ENCODE measurements around the gene PRKCZ.
A peak's percentile ranks its signal among the peaks of the same experiment; 100 is the strongest.

PRKCZ gene

GRCh38 chr1:2178875-2179274, 128.7 kb downstream of the PRKCZ start:
- no peak for DNase-seq (ENCODE audit: low spot score)

- peak; percentile 40 for DNase-seq (ENCODE audit: low spot score)
Measured at GRCh38 chr1:2179283-2180013, 129.2 kb downstream of the PRKCZ start.

- DNase-seq (ENCODE audit: low spot score): no peak
Measured at GRCh38 chr1:2180297-2181245, 130.4 kb downstream of the PRKCZ start.

GRCh38 chr1:2181271-2181670, 131.1 kb downstream of the PRKCZ start:
- no peak for DNase-seq (ENCODE audit: low spot score)

GRCh38 chr1:2181752-2182151, 131.5 kb downstream of the PRKCZ start:
- no peak for DNase-seq (ENCODE audit: low spot score)

- DNase-seq (ENCODE audit: low spot score): no peak
Measured at GRCh38 chr1:2182376-2182775, 132.2 kb downstream of the PRKCZ start.

- no peak for DNase-seq (ENCODE audit: low spot score)
Measured at GRCh38 chr1:2183937-2184334, 133.7 kb downstream of the PRKCZ start.

GRCh38 chr1:2184531-2184930, 134.3 kb downstream of the PRKCZ start:
- no peak for DNase-seq (ENCODE audit: low spot score)

- DNase-seq (ENCODE audit: low spot score): no peak
Measured at GRCh38 chr1:2184934-2185333, 134.7 kb downstream of the PRKCZ start.

GRCh38 chr1:2185880-2186855, 136.0 kb downstream of the PRKCZ start:
- DNase-seq (ENCODE audit: low spot score): no peak

- no peak for DNase-seq (ENCODE audit: low spot score)
Measured at GRCh38 chr1:2186901-2187300, 136.7 kb downstream of the PRKCZ start.

GRCh38 chr1:2187619-2188018, 137.4 kb downstream of the PRKCZ start:
- DNase-seq (ENCODE audit: low spot score): no peak

- no peak for DNase-seq (ENCODE audit: low spot score)
Measured at GRCh38 chr1:2188336-2188735, 138.1 kb downstream of the PRKCZ start.

GRCh38 chr1:2189459-2190425, 139.5 kb downstream of the PRKCZ start:
- DNase-seq (ENCODE audit: low spot score): peak; percentile 96

- no peak for DNase-seq (ENCODE audit: low spot score)
Measured at GRCh38 chr1:2190491-2190976, 140.3 kb downstream of the PRKCZ start.

GRCh38 chr1:2192031-2192995, 142.1 kb downstream of the PRKCZ start:
- DNase-seq (ENCODE audit: low spot score): peak; percentile 61

- DNase-seq (ENCODE audit: low spot score): no peak
Measured at GRCh38 chr1:2193514-2194281, 143.5 kb downstream of the PRKCZ start.

- DNase-seq (ENCODE audit: low spot score): peak; percentile 70
Measured at GRCh38 chr1:2194319-2194897, 144.2 kb downstream of the PRKCZ start, which contains the start of gene FAAP20. FAAP20 (minus strand) TSS chr1:2194772; CDS start chr1:2194749, 23 bp downstream.
